H1 (cell line): ENCODE data around the gene PFKFB1.

Experiments
- HDAC2 ChIP-seq, 2 experiments: fragments of 300-600 bp in 1 of 2; sonication (generic) in 1 of 2; IDR thresholded peaks; 2 replicates each; pipeline ENCODE4 v1.6.1; 2011 to 2012; ENCODE audit warnings: low read depth in 2 of 2, low read length in 2 of 2, mild to moderate bottlenecking in 2 of 2, moderate library complexity in 2 of 2, borderline replicate concordance in 1 of 2, inconsistent platforms in 1 of 2
- POLR2AphosphoS5 ChIP-seq: IDR thresholded peaks from 2 replicates; pipeline ENCODE4 v1.6.1; 2011; ENCODE audit warnings: low read depth, low read length
- RAD21 ChIP-seq, 2 experiments: IDR thresholded peaks in 1 of 2; conservative IDR thresholded peaks in 1 of 2; 2 replicates each; pipeline ENCODE4 v1.6.1; 2011; ENCODE audit warnings: low read depth in 2 of 2, low read length in 2 of 2, improper control_type of control experiment in 1 of 2, inconsistent platforms in 1 of 2, mild to moderate bottlenecking in 1 of 2, moderate library complexity in 1 of 2

DNA sequence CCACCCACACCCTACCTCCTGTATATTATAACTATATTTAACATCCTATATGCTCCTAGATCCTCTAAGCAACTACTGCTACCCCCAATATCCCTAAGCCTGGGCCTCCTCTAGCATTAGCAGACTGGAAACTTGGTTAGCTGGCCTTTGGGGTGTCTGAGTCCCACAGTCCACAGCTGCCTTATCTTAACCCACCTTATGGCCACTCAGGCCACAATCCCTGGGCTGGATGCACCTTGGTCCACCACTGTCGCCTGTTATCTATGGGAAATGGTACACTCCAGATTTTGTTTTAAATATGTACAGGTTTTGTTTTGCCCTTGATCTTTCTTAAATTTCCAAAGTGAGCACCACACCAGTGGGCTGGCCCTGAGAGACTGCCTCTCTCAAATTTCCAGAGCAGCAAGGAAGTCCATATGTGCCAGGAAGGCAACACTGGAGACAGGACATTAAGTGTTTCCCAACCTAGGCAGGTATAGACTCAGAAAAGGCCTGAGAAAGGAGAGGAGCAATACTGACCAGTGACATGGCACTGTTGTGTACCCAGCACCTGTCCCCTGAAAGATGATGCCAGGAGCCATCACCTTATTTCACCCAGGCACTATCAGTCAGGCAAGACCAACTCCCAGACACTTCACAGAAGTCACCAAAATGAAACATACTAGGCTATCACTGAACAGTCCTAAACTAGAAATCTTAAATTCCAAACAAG lies 921 bp downstream of the PFKFB1 start:
- no peak for TF ChIP-seq POLR2AphosphoS5
- TF ChIP-seq HDAC2 (IDR thresholded peaks at IDR 0.05; ENCODE audit: borderline replicate concordance in 1 of 2, low read depth in 2 of 2, low read length in 2 of 2): no peak
- TF ChIP-seq RAD21 (IDR thresholded peaks at IDR 0.05 in 1 of 2, conservative IDR thresholded peaks at IDR 0.05 in 1 of 2; ENCODE audit: low read depth in 2 of 2, low read length in 2 of 2): no peak
